Neural progenitor cell (in vitro differentiated cells): ENCODE results near the gene MARCHF6.

Source experiments
- EZH2 ChIP-seq: fragments of 200-600 bp; sonication (generic); IDR thresholded peaks from 2 replicates; pipeline ENCODE4 v1.6.1; 2017; ENCODE audit warnings: antibody characterized with exemption, mild to moderate bottlenecking, moderate library complexity
- EZH2phosphoT487 ChIP-seq: fragments of 200-600 bp; sonication (generic); IDR thresholded peaks from 2 replicates; pipeline ENCODE4 v1.6.1; 2017; ENCODE audit warnings: antibody characterized with exemption
- TF ChIP-seq, protein P1 (sequence below): fragments of 200-600 bp; sonication (generic); IDR thresholded peaks from 2 replicates; pipeline ENCODE4 v1.5.1; 2017; ENCODE audit warnings: antibody characterized with exemption, mild to moderate bottlenecking

DNA sequence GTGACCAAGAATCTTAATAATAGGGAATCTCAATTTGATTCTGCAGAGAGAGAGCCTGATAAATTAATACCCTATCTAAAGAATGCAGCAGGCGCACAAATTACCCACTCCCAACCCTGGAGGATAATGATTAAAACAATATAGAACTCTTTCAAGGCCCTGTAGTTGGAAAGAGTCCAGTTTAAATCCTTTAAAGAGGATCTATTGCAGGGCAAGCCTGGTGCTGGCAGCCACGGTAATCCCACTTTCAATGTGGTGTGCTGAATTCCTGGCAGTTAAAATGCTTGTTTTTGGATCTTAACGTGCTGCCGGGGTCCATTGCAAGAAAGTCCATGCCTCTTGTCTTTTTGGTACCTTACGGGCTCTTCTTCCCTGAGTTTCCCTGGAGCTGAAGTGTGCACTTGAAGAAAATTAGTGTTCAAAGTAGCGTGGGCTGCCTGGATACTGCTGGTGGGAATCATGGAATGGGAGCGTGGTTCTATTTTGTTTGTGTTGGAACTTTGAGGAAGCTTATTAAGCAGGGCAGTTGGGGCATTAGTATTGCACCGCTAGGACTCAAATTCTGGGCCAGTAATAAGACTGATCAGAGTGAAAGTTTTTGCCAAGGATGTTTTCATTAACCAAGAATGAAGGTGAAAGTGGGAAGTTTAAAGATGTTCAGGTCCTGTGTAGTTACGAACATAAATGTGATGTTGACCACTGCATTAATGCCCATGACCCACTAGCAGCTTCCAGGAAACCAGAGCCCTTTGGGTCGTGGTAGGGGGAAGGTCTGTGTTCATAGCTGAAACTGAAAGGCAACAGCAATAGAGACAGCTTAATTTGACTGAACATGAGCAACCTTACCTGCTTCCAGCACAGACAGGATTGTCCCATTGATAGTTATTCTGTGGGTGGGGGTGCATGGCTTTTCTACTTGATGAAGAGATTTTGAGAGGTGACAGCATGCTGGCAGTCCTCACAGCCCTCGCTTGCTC lies 20.8 kb downstream of the MARCHF6 start:
- TF ChIP-seq, protein P1, sequence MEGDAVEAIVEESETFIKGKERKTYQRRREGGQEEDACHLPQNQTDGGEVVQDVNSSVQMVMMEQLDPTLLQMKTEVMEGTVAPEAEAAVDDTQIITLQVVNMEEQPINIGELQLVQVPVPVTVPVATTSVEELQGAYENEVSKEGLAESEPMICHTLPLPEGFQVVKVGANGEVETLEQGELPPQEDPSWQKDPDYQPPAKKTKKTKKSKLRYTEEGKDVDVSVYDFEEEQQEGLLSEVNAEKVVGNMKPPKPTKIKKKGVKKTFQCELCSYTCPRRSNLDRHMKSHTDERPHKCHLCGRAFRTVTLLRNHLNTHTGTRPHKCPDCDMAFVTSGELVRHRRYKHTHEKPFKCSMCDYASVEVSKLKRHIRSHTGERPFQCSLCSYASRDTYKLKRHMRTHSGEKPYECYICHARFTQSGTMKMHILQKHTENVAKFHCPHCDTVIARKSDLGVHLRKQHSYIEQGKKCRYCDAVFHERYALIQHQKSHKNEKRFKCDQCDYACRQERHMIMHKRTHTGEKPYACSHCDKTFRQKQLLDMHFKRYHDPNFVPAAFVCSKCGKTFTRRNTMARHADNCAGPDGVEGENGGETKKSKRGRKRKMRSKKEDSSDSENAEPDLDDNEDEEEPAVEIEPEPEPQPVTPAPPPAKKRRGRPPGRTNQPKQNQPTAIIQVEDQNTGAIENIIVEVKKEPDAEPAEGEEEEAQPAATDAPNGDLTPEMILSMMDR, result no peak
- no peak for TF ChIP-seq EZH2
- TF ChIP-seq EZH2phosphoT487, result no peak
